SK-N-SH treated with all-trans-retinoic acid at 6 μM for 48 hours (cell line): ENCODE results near the gene OLIG3.

Source experiments
- ATAC-seq: fragments of 200-7000 bp; cut with Tn5 transposase; 3 replicates; pipeline ENCODE4 v1.9.1; 2020; ENCODE audit warnings: mild to moderate bottlenecking, moderate library complexity
- ARNTL ChIP-seq: fragments of 450-650 bp; formaldehyde crosslinking; IDR thresholded peaks from 2 replicates; pipeline ENCODE4 v1.5.0; 2020; ENCODE audit warnings: low read depth, mild to moderate bottlenecking, moderate library complexity, borderline replicate concordance
- BACH2 ChIP-seq: fragments of 250-450 bp; sonication (Bioruptor Pico); IDR thresholded peaks from 2 replicates; pipeline ENCODE4 v1.9.0; 2021; ENCODE audit warnings: mild to moderate bottlenecking, borderline replicate concordance
- CSDC2 ChIP-seq: fragments of 250-450 bp; sonication (Bioruptor Pico); IDR thresholded peaks from 2 replicates; pipeline ENCODE4 v1.5.0; 2020; ENCODE audit warnings: mild to moderate bottlenecking, moderate library complexity
- CSRNP3 ChIP-seq: fragments of 250-450 bp; sonication (Bioruptor Pico); IDR thresholded peaks from 2 replicates; pipeline ENCODE4 v1.5.1; 2021; ENCODE audit warnings: mild to moderate bottlenecking, moderate library complexity
- ESRRG ChIP-seq: fragments of 250-450 bp; sonication (Bioruptor Pico); IDR thresholded peaks from 2 replicates; pipeline ENCODE4 v1.6.1; 2021; ENCODE audit warnings: mild to moderate bottlenecking
- GLIS3 ChIP-seq: fragments of 250-450 bp; sonication (Bioruptor Pico); IDR thresholded peaks from 2 replicates; pipeline ENCODE4 v1.5.0; 2020; ENCODE audit warnings: mild to moderate bottlenecking, moderate library complexity
- ISL1 ChIP-seq: fragments of 250-450 bp; sonication (Bioruptor Pico); IDR thresholded peaks from 2 replicates; pipeline ENCODE4 v2.1.2; 2022; ENCODE audit warnings: mild to moderate bottlenecking, moderate library complexity
- OSR1 ChIP-seq: fragments of 250-450 bp; sonication (Bioruptor Pico); IDR thresholded peaks from 2 replicates; pipeline ENCODE4 v1.8.0; 2022; ENCODE audit warnings: moderate library complexity, mild to moderate bottlenecking, inconsistent platforms
- PATZ1 ChIP-seq: fragments of 250-450 bp; sonication (Bioruptor Pico); IDR thresholded peaks from 2 replicates; pipeline ENCODE4 v1.8.0; 2020; ENCODE audit warnings: mild to moderate bottlenecking, moderate library complexity, borderline replicate concordance
- PPARA ChIP-seq: fragments of 250-450 bp; sonication (Bioruptor Pico); IDR thresholded peaks from 2 replicates; pipeline ENCODE4 v1.5.0; 2020; ENCODE audit warnings: mild to moderate bottlenecking, borderline replicate concordance
- RARB ChIP-seq: fragments of 250-450 bp; sonication (Bioruptor Pico); IDR thresholded peaks from 2 replicates; pipeline ENCODE4 v1.8.0; 2021; ENCODE audit warnings: mild to moderate bottlenecking, moderate library complexity
- SNAI2 ChIP-seq: fragments of 250-450 bp; sonication (Bioruptor Pico); IDR thresholded peaks from 2 replicates; pipeline ENCODE4 v1.5.0; 2020; ENCODE audit warnings: mild to moderate bottlenecking, moderate library complexity
- TCF4 ChIP-seq: fragments of 250-450 bp; sonication (Bioruptor Pico); IDR thresholded peaks from 2 replicates; pipeline ENCODE4 v1.8.0; 2021; ENCODE audit warnings: mild to moderate bottlenecking, moderate library complexity, borderline replicate concordance
- TOX ChIP-seq: fragments of 250-450 bp; sonication (Bioruptor Pico); IDR thresholded peaks from 2 replicates; pipeline ENCODE4 v1.8.0; 2021; ENCODE audit warnings: mild to moderate bottlenecking, moderate library complexity, borderline replicate concordance
- TSHZ2 ChIP-seq: fragments of 250-450 bp; sonication (Bioruptor Pico); IDR thresholded peaks from 2 replicates; pipeline ENCODE4 v1.5.0; 2020; ENCODE audit warnings: mild to moderate bottlenecking, moderate library complexity
- ZC3H10 ChIP-seq: fragments of 250-450 bp; sonication (Bioruptor Pico); IDR thresholded peaks from 2 replicates; pipeline ENCODE4 v1.5.1; 2021; ENCODE audit warnings: mild to moderate bottlenecking, moderate library complexity
- ZNF565 ChIP-seq: fragments of 450-650 bp; formaldehyde crosslinking; conservative IDR thresholded peaks from 2 replicates; pipeline ENCODE4 v1.5.0; 2020; ENCODE audit warnings: low read depth, mild to moderate bottlenecking, moderate library complexity
- ZNF70 ChIP-seq: fragments of 450-650 bp; formaldehyde crosslinking; IDR thresholded peaks from 2 replicates; pipeline ENCODE4 v1.5.0; 2020; ENCODE audit warnings: mild to moderate bottlenecking, moderate library complexity
- ZNF8 ChIP-seq: fragments of 450-650 bp; formaldehyde crosslinking; IDR thresholded peaks from 2 replicates; pipeline ENCODE4 v1.5.0; 2020; ENCODE audit warnings: mild to moderate bottlenecking, moderate library complexity
- TF ChIP-seq, protein P1 (sequence below): fragments of 250-450 bp; sonication (Bioruptor Pico); IDR thresholded peaks from 2 replicates; pipeline ENCODE4 v1.5.1; 2020; ENCODE audit warnings: low read depth, mild to moderate bottlenecking, moderate library complexity

The OLIG3 gene

GRCh38 chr6:137465378-137466009, 28.7 kb downstream of the OLIG3 start:
- no peak for ATAC-seq
- no peak for TF ChIP-seq ARNTL (CRISPR knock-in tag)
- TF ChIP-seq CSDC2 (CRISPR knock-in tag) = no peak
- no peak for TF ChIP-seq TCF4 (CRISPR knock-in tag)
- TF ChIP-seq ZNF70 (CRISPR knock-in tag) = no peak
- no peak for TF ChIP-seq ZNF8 (CRISPR knock-in tag)
- no peak for TF ChIP-seq ESRRG
- no peak for TF ChIP-seq RARB (CRISPR knock-in tag)
- TF ChIP-seq, protein P1, sequence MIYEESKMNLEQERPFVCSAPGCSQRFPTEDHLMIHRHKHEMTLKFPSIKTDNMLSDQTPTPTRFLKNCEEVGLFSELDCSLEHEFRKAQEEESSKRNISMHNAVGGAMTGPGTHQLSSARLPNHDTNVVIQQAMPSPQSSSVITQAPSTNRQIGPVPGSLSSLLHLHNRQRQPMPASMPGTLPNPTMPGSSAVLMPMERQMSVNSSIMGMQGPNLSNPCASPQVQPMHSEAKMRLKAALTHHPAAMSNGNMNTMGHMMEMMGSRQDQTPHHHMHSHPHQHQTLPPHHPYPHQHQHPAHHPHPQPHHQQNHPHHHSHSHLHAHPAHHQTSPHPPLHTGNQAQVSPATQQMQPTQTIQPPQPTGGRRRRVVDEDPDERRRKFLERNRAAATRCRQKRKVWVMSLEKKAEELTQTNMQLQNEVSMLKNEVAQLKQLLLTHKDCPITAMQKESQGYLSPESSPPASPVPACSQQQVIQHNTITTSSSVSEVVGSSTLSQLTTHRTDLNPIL (CRISPR knock-in tag) = no peak
- TF ChIP-seq GLIS3 (CRISPR knock-in tag) = no peak
- no peak for TF ChIP-seq SNAI2 (CRISPR knock-in tag)
- TF ChIP-seq PPARA = no peak
- TF ChIP-seq TSHZ2 = no peak
- no peak for TF ChIP-seq CSRNP3
- TF ChIP-seq, all 23 proteins: peak for 0

GRCh38 chr6:137452333-137452894, 41.8 kb downstream of the OLIG3 start:
- no peak for ATAC-seq

More at GRCh38 chr6:137452333-137452894, 41.8 kb downstream of the OLIG3 start:
- TF ChIP-seq ZC3H10 (CRISPR knock-in tag) (no peak), ZNF70 (CRISPR knock-in tag) (no peak), ESRRG (no peak), TCF4 (CRISPR knock-in tag) (no peak), CSDC2 (CRISPR knock-in tag) (no peak), GLIS3 (CRISPR knock-in tag) (no peak), ZNF565 (CRISPR knock-in tag) (no peak), TSHZ2 (no peak), TOX (no peak), CSRNP3 (no peak), BACH2 (CRISPR knock-in tag) (no peak), SNAI2 (CRISPR knock-in tag) (no peak), PATZ1 (no peak), OSR1 (CRISPR knock-in tag) (no peak), ISL1 (CRISPR knock-in tag) (no peak), ZNF8 (CRISPR knock-in tag) (no peak), PPARA (no peak)
- TF ChIP-seq, protein P1 (CRISPR knock-in tag) = no peak
- TF ChIP-seq, all 23 proteins: peak for 0
